Epithelial cell of proximal tubule (primary cell): Measurements from ENCODE around the gene SLC46A3. TPM values are rescaled to one million over a fixed set of nuclear protein-coding genes. Genes with fewer than 3 reads are reported as not detected.

Experiments used
- DNase-seq: peaks from one replicate; pipeline ENCODE4 v3.0.0-alpha.2; 2011; ENCODE audit warnings: low read depth
- H3K4me3 ChIP-seq: 2 replicates; pipeline ENCODE4 v1.5.1; 2011; ENCODE audit warnings: low read depth, mild to moderate bottlenecking, low read length
- CTCF ChIP-seq: conservative IDR thresholded peaks from 2 replicates; pipeline ENCODE4 v1.5.1; 2012; ENCODE audit warnings: low read depth, mild to moderate bottlenecking, low read length
- total RNA-seq: library from RNA; depleted of rRNA; stranded (reverse); fragments of >200 nt; gene quantifications from 2 replicates; pipeline ENCODE4 v1.2.3, GENCODE V29; 2015

SLC46A3 gene
- total RNA-seq, 1 donor from 2014 or later: 0.40 TPM

DNA sequence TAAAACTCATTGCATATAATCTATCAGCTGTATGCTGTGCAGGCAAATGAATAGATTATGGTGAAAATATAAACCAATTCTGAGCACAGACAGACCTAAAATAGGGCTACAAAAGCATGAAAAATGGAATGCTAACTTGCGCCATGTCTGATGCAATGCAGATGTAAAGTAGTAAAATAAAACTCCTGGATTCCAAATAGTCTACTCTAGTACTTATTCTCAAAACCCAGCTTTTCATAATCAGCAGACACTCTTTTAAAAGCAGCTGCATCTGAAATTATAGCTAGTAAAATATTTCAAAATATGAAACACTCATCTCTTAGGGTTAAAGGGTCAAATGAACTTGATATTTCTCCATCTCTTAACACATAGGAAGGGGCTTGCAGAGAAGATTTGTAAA is 64.5 kb downstream of the SLC46A3 start:
- H3K4me3 ChIP-seq: no peak overlapping the region
- TF ChIP-seq CTCF: no peak
- no peak for DNase-seq

- no peak for TF ChIP-seq CTCF
- no peak overlapping the region for H3K4me3 ChIP-seq
- DNase-seq: no peak
These were observed 65.7 kb downstream of the SLC46A3 start for GRCh38 chr13:28653111-28653510.

DNA sequence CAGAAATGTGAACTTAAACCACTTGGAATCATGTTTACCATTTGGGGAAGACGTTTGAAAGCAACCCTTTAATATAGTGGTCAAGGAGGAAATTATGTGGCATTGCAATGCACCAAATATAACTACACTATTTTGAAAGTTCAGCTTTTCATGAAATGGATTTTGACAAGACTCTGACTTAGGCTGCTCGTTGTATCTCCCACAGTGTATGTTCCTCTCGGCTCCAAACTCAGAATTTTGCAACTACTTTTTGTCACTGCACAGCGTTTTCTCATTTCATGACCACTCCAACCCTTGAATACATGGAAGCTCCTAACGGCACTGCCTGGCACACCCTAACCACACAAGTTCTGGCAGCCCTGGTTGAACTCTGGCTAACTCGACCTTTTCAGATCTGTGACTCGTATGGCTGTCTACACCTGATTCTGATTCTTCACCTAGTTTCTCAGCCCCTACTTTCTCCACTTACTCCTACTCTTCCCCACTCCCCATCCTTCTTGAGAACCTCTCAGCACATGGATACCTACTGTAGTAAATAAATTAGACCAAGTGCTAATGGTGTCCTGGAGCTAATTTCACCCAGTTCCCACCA is 66.9 kb downstream of the SLC46A3 start:
- H3K4me3 ChIP-seq: no peak overlapping the region
- DNase-seq: no peak

DNA sequence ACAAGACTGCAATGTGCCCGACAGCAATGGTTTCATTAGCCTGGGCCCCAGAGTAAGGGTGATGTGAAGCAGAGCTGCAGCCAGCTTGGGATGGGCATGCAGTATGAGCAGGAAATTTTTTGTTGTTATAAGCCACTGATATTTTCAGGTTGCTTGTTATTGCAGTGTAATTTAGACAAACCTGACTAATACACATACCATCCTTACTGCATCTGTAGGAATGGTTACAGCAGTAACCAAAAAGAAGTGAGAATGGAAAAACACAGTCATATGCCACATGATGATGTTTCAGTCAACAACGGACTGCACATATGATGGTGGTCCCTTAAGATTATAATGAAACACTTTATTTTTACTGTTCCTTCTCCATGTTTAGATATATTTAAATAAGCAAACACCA is 68.5 kb downstream of the SLC46A3 start:
- no peak for TF ChIP-seq CTCF
- no peak for DNase-seq
- H3K4me3 ChIP-seq: no peak overlapping the region

More for the DNA sequence above, 66.9 kb downstream of the SLC46A3 start:
- TF ChIP-seq CTCF: no peak

Other genes starting within 250 kb of the SLC46A3 start
- gene FLT1, start 223.8 kb downstream of the SLC46A3 start, total RNA-seq: under 0.01 and 0.17 TPM in 2 replicates
- 159 and 165 TPM in 2 replicates for gene POMP, start 59.8 kb downstream of the SLC46A3 start, total RNA-seq
- gene MTUS2, start 101.4 kb upstream of the SLC46A3 start, total RNA-seq: not detected in 2 replicates